ENCODE data around the gene PIEZO2. TPM values are rescaled to one million over a fixed set of nuclear protein-coding genes. Genes with fewer than 3 reads are reported as not detected.

PIEZO2 gene
- total and polyA plus RNA-seq, 12 donors, result 0.07 to 1.4 (median 0.25) TPM; not detected in 1

- WGBS, 2 donors, result 71 to 77% methylated on average over 4 of the region's 4 CpGs
- H3K4me3 ChIP-seq, result no peak overlapping the region
- DNase-seq, result no peak
- TF ChIP-seq CTCF (IDR thresholded peaks at IDR 0.05), result no peak
- H3K9me3 ChIP-seq, result no peaks in the 10 kb centered on the region
- H3K4me1 ChIP-seq, result no peaks in the 10 kb centered on the region
- no peaks in the 10 kb centered on the region for H3K36me3 ChIP-seq
- peaks cover 0 to 5% (median 0%) of the 10 kb centered on the region in 7 donors for H3K27me3 ChIP-seq
- intact Hi-C loops (cut with DNase I), result no loop called here
- no peak for ATAC-seq
- H3K27ac ChIP-seq, result no peak overlapping the region
These were observed 94.9 kb downstream of the PIEZO2 start for GRCh38 chr18:11054497-11054896.

- Histone ChIP-seq H3K36me3 (no peaks in the 10 kb centered on the region), H3K27me3 (peaks cover 0 to 7% (median 0%) of the 10 kb centered on the region in 7 donors), H3K27ac (no peak overlapping the region), H3K9me3 (no peaks in the 10 kb centered on the region), H3K4me3 (no peak overlapping the region), H3K4me1 (no peaks in the 10 kb centered on the region)
- ATAC-seq (no peak), DNase-seq (no peak)
- TF ChIP-seq CTCF (IDR thresholded peaks at IDR 0.05), result no peak
- 93 to 100% methylated on average over 1 of the region's 1 CpG for WGBS, 2 donors
- intact Hi-C loops (cut with DNase I), result no loop called here
These were observed 96.1 kb downstream of the PIEZO2 start for GRCh38 chr18:11053293-11053692.

GRCh38 chr18:11052800-11053199 lies 96.6 kb downstream of the PIEZO2 start:
- DNase-seq (no peak), ATAC-seq (no peak)
- H3K9me3 ChIP-seq, result no peaks in the 10 kb centered on the region
- intact Hi-C loops (cut with DNase I), result no loop called here
- whole genome bisulfite sequencing, 2 donors, result 79 to 86% methylated on average over 3 of the region's 3 CpGs
- H3K36me3 ChIP-seq, result no peaks in the 10 kb centered on the region
- H3K4me3 ChIP-seq, result no peak overlapping the region
- H3K27me3 ChIP-seq, result peaks cover 0 to 7% (median 0%) of the 10 kb centered on the region in 7 donors
- no peak overlapping the region for H3K27ac ChIP-seq
- TF ChIP-seq CTCF (IDR thresholded peaks at IDR 0.05), result no peak
- H3K4me1 ChIP-seq, result no peaks in the 10 kb centered on the region

GRCh38 chr18:11051462-11051861 lies 97.9 kb downstream of the PIEZO2 start:
- Histone ChIP-seq H3K4me1 (no peaks in the 10 kb centered on the region), H3K9me3 (no peaks in the 10 kb centered on the region), H3K27me3 (peaks cover 0 to 7% (median 0%) of the 10 kb centered on the region in 7 donors), H3K36me3 (no peaks in the 10 kb centered on the region), H3K27ac (no peak overlapping the region), H3K4me3 (no peak overlapping the region)
- DNase-seq (no peak), ATAC-seq (no peak)
- no peak for TF ChIP-seq CTCF (IDR thresholded peaks at IDR 0.05)
- intact Hi-C loops (cut with DNase I), result no loop called here
- 90 to 93% methylated on average over 3 of the region's 3 CpGs for WGBS, 2 donors
